Measurements from ENCODE around the gene ATP6V0C. TPM values are rescaled to one million over a fixed set of nuclear protein-coding genes. Genes with fewer than 3 reads are reported as not detected.

The ATP6V0C gene
- total RNA-seq, 1 experiment from 2014 or later: 67.4 TPM

DNA sequence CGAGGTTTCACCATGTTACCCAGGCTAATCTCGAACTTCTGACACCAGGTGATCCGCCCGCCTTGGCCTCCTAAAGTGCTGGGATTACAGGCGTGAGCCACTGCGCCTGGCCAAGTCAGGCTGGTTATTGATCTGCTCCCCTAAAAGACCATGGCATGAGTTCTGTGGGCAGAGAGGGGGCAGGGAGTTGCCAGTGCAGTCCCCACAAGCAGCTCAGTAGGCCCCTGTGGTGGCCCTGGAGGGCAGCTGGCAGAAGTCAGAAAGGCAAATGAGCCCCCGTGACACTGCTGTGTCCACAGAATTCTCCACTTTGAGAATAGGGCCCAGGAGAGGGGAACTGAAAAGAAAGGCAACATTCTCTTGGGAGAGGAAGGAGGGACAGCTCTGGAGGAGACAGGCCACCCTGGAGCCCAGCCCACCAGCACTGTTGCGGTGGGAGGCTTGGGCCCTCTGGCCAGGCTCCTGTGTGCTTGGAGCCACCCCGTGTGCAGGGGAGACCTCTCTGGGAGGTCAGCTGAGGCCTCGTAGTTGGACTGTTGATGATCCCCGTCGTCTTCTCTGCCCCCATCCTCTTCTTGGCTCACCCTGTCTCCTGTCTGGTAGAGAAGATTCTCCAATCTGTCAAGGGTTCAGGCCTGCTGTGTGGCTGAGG, 4.3 kb downstream of the ATP6V0C start:
- TF ChIP-seq, protein P1, sequence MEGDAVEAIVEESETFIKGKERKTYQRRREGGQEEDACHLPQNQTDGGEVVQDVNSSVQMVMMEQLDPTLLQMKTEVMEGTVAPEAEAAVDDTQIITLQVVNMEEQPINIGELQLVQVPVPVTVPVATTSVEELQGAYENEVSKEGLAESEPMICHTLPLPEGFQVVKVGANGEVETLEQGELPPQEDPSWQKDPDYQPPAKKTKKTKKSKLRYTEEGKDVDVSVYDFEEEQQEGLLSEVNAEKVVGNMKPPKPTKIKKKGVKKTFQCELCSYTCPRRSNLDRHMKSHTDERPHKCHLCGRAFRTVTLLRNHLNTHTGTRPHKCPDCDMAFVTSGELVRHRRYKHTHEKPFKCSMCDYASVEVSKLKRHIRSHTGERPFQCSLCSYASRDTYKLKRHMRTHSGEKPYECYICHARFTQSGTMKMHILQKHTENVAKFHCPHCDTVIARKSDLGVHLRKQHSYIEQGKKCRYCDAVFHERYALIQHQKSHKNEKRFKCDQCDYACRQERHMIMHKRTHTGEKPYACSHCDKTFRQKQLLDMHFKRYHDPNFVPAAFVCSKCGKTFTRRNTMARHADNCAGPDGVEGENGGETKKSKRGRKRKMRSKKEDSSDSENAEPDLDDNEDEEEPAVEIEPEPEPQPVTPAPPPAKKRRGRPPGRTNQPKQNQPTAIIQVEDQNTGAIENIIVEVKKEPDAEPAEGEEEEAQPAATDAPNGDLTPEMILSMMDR (conservative IDR thresholded peaks at IDR 0.05; ENCODE audit: low read depth, low read length): no peak
- no peak for TF ChIP-seq EZH2phosphoT487 (IDR thresholded peaks at IDR 0.05; ENCODE audit: borderline replicate concordance, low read length)
- no peak for TF ChIP-seq EZH2 (IDR thresholded peaks at IDR 0.05; ENCODE audit: low read length, unreplicated experiment)
- Histone ChIP-seq H3K27me3 (ENCODE audit: low read length) (no peaks in the 10 kb centered on the region), H3K9me2 (replicated peaks; ENCODE audit: low read length) (no peaks in the 10 kb centered on the region), H3K9me3 (ENCODE audit: low read length) (no peaks in the 10 kb centered on the region), H2AFZ (ENCODE audit: low read length) (no peak overlapping the region), H3K27ac (ENCODE audit: low read length) (no peak overlapping the region), H3K4me2 (ENCODE audit: low read length) (no peak overlapping the region), H3K4me1 (ENCODE audit: insufficient read depth, low read length) (peaks cover 34% of the 10 kb centered on the region), H4K20me1 (ENCODE audit: low read length) (peaks cover 40% of the 10 kb centered on the region), H3F3A (ENCODE audit: low read length, unreplicated experiment) (no peaks in the 10 kb centered on the region), H3K79me2 (ENCODE audit: low read length) (peaks cover 74% of the 10 kb centered on the region), H3K36me3 (ENCODE audit: low read depth, low read length) (no peaks in the 10 kb centered on the region), H3K9ac (ENCODE audit: low read length) (no peak overlapping the region), H3K4me3 (ENCODE audit: low read length) (no peak overlapping the region)
- no peak for DNase-seq
- intact Hi-C loops (cut with micrococcal nuclease): no loop called here
- no TSS peak for BruUV-seq (replicated peaks)
- ATAC-seq: no peak
- ChIA-PET POLR2A (ENCODE audit: unreplicated experiment) (no interaction called here), CTCF (no interaction called here)

DNA sequence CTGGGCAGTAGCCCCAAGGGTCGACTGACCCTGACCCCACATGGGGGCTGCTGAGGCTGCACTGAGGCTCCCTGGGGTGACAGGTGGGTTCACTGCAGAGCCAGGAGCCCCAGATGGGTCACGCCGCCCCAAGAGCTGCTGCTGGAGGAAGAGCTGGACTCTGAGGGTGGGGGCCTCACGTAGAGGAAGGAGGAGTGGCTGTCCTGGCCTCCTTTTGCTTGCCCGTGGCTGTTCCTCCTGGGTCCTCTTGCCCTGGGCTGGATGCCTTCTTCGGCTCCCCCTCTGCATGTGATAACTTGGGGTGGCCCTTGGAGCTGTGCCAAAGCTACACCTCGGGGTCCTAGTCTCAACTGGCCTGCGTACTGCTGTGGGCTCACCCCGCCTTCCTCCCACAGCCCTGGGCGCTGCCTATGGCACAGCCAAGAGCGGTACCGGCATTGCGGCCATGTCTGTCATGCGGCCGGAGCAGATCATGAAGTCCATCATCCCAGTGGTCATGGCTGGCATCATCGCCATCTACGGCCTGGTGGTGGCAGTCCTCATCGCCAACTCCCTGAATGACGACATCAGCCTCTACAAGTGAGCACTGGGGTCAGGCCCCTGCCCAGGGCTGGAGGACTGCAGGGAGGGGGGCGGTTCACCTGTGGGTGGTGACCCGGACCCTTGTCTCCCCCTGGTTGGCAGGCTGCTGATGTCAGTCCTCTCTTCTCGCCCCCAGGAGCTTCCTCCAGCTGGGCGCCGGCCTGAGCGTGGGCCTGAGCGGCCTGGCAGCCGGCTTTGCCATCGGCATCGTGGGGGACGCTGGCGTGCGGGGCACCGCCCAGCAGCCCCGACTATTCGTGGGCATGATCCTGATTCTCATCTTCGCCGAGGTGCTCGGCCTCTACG, 5.3 kb downstream of the ATP6V0C start:
- H3K9ac ChIP-seq (ENCODE audit: low read length): no peak overlapping the region
- ATAC-seq (no peak), DNase-seq (no peak)
- BruUV-seq (replicated peaks): no TSS peak
- peaks cover 32% of the 10 kb centered on the region for H3K4me1 ChIP-seq (ENCODE audit: insufficient read depth, low read length)
- H3K36me3 ChIP-seq (ENCODE audit: low read depth, low read length): peaks cover 4% of the 10 kb centered on the region; the same call in 1 of the 2 replicates
- no peak overlapping the region for H3K4me3 ChIP-seq (ENCODE audit: low read length)
- H3K9me2 ChIP-seq (replicated peaks; ENCODE audit: low read length): no peaks in the 10 kb centered on the region
- H3K9me3 ChIP-seq (ENCODE audit: low read length): no peaks in the 10 kb centered on the region
- no peak overlapping the region for H3K27ac ChIP-seq (ENCODE audit: low read length)
- H2AFZ ChIP-seq (ENCODE audit: low read length): no peak overlapping the region
- intact Hi-C loops (cut with micrococcal nuclease): no loop called here
- H4K20me1 ChIP-seq (ENCODE audit: low read length): peaks cover 40% of the 10 kb centered on the region
- ChIA-PET CTCF (no interaction called here), POLR2A (ENCODE audit: unreplicated experiment) (interaction anchor here (0.6 kb wide), 1 partner anchor 14 kb away, joined by 4 read pairs; no protein-coding TSS in a partner anchor)
- no peak for TF ChIP-seq EZH2phosphoT487 (IDR thresholded peaks at IDR 0.05; ENCODE audit: borderline replicate concordance, low read length)
- TF ChIP-seq, protein P1 (conservative IDR thresholded peaks at IDR 0.05; ENCODE audit: low read depth, low read length): no peak
- peaks cover 74% of the 10 kb centered on the region for H3K79me2 ChIP-seq (ENCODE audit: low read length)
- H3F3A ChIP-seq (ENCODE audit: low read length, unreplicated experiment): no peaks in the 10 kb centered on the region
- peak overlapping the region; percentile 13; the same call in 1 of the 2 replicates for H3K4me2 ChIP-seq (ENCODE audit: low read length)
- no peaks in the 10 kb centered on the region for H3K27me3 ChIP-seq (ENCODE audit: low read length)

Data from PC-3 (cell line).